ENCODE measurements around the gene RPS21.
"Not testable (repeated sequence)": the region's sequence is repeated elsewhere in the genome, so short reads cannot be mapped to it uniquely, and the experiment has no call there.

Gene RPS21

GRCh38 chr20:62412194-62413024 is 25.5 kb downstream of the RPS21 start:
- no peak for DNase-seq

DNA sequence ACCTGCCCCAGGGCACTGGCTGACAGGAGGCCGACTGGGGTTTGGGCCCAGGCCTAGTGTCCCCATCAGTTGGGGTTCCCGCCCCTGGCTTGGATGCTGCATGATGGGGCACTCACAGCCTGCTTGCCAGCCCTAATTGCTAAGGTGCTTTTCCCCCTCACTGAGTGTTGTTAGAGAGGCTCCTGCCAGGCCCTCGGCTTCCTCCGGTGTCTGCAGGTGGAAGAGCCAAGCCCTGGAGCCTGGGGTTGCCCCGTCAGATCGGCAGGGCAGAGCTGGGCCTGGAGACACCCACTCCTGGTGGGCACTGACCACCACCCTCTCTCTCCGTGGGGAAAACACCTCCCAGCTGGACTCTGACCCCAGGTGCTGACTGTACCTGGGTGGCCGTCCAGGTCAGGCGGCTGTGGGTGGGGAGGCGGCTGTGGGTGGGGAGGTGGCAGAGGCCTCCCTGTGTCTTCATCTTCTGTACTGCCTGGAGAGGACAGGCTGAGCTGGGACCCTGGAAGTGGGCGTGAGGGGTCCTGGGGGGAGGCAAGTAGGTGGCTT is 26.2 kb downstream of the RPS21 start:
- DNase-seq: no peak

DNA sequence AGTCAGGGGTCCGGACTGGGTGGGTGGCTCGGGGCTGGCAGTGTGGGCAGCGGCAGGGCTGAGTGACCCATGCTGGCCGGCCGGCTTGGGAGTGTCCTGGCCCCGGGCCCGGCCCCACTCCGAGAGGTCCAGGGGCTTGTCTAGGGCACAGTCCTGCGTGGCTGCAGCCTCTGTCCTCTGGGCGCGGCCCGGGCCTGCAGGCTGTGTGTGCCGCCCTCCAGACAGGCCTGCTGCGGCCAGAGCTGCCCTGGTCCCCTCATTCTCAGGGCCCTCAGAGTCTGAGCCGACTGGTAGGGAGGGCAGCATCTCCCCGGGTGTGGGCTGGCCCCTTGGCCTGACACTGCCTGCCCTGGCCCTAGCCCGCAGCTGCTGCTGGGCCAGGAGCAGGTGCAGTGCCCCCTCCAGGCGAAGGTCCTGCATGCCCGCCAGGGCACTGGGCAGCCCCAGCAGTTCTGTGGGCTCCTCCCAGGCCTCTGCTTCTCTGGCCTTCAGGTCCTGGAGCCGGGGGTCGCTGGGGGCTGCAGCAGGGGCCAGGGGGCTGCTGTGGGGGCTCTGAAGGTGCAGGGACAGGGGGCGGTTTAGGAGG is 27.1 kb downstream of the RPS21 start:
- no peak for DNase-seq

DNA sequence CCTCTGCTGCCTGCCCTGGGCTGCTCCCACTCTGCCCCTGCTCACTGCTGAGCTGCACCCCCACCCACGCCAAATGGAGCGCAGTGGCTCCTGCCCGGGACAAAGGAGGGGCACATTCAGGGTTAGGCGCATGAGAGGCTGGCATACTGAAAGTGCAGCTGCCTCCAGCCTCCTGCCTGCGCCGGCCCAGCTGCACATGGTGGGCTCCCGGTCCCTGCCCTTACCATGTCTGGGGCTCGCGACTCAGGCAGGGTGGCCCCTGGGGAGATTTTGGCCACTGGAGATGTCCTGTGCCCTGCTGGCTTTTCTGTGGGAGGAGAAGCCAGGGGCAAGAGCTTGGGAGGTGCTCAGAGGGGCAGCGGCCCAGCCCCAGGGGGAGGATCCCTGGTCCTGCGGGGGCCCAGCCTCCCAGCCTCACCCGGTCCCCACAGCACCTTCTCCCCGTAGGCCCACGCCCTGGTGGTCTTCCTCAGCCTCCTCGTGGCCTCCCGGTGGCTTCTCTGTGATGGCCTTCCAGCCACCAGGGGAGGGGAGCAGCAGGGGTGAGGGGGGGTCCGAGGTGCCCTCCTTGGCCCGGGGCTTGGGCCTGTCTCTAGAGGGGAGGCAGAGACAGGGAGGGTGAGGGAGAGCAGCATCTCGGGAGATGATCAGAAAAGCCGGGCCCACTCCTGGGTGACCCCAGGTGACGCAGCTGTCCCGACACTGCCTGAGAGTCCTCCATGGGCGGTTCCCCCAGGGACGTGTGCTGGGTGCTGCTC is 28.6 kb downstream of the RPS21 start:
- DNase-seq: no peak

DNA sequence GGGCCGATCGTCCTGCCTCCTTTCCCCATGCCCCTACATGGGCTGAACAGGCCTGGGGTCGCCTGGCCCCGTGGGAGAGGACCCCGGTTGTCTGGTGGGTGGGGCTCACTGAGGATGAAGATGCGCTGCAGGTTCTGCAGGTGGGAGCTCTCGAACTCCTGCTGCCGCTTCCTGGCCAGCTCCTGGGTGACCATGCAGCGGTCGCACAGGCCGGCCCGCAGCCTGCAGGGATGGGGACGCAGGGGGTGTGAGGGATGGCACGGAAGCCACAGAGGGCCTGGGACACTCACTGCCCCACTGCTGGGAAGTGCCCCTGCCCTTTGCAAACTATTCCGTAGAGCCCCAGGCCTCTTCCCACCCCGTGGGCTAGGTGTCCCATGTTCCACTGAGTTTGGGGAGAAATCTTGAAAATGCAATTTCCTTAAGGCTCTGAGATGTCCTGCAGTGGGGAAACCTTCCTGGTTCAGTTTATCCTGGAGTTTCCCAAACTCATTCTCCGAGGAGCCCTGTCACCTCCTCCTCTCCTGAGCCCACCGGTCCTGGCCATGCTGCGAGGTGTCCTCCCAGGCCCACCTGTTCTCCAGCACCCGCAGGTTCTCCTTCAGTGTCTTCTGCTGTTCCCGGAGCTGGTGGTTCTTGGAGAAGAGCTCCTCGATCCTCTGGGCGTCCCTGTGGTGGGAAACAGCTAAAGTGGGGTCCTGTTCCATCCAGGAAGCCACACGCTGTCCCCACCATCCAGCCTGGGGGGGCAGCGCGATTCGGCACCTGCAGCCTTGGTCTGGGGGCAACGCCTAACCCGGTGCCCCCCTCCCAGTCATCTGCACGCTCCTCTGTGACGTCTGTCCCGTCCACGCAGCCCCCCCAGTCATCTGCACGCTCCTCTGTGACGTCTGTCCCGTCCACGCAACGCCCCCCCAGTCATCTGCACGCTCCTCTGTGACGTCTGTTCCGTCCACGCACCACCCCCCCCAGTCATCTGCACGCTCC is 30.0 kb downstream of the RPS21 start:
- DNase-seq: no peak

DNA sequence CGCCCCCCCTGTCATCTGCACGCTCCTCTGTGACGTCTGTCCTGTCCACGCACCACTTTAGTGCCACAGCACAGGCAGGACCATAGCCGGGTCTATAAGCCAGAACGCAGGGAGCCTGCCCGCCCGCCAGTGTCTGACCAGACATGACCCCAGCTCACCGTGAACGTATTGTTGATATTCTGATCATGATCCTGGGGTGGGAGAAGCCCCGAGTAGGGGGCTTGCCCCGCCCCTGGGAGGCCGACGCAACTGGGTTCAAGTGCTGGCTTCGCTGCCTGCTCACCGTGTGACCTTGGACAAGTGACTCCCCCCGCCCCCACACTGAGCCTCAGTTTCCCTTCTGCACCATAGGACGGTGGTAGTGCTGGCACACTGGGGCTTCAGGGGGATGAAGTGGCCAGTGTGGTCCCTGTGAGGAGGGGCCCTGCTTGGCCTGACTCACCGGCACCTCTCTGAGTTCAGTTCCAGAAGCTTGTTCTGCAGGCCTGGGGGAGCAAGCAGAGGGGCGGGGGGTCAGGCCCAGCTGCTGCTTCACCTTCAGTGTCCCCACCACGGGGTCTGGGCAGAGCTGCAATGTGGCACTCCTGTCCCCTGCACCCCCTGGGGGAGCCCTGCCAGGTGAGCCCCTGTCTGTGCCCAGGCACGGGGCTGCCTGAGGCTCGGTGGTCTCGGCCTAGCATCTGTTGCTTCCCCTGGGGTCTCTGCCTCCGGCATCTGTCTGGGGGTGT is 31.2 kb downstream of the RPS21 start:
- DNase-seq: no peak

- no peak for DNase-seq
Measured at GRCh38 chr20:62418709-62419487, 32.0 kb downstream of the RPS21 start.

GRCh38 chr20:62419759-62420158 is 32.9 kb downstream of the RPS21 start:
- DNase-seq: no peak

DNA sequence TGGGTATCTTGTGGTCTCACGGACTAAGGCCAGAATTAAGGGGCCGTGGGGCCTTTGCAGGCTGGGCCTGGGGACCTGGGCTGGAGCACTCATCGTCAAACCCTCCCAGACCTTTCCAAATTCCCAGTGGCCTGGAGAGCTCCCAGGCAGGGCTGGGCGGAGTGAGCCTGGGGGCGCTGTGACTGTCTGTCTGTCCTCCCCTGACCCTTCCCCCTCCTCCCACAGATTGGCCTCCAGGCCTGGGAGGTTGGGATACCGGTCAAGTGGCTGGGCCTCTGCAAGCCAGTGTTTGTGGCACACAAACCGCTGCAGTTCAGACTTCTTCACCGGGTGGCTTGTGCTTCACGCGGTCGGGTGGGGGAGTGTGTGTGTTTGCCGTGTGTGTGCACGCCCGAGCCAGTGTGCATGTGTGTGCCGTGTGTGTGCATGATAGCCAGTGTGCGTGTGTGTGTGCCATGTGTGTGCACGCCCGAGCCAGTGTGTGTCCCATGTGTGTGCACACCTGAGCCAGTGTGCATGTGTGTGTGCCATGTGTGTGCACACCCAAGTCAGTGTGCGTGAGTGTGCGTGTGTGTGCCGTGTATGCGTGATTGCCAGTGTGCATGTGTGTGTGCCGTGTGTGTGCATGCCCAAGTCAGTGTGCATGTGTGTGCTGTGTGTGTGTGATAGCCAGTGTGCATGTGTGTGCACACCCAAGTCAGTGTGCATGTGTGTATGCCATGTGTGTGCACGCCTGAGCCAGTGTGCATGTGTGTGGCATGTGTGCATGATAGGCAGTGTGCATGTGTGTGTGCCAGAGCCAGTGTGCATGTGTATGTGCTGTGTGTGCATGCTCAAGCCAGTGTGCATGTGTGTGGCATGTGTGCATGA is 34.2 kb downstream of the RPS21 start:
- DNase-seq: no peak

GRCh38 chr20:62421716-62421990 is 34.8 kb downstream of the RPS21 start:
- no peak for DNase-seq

DNA sequence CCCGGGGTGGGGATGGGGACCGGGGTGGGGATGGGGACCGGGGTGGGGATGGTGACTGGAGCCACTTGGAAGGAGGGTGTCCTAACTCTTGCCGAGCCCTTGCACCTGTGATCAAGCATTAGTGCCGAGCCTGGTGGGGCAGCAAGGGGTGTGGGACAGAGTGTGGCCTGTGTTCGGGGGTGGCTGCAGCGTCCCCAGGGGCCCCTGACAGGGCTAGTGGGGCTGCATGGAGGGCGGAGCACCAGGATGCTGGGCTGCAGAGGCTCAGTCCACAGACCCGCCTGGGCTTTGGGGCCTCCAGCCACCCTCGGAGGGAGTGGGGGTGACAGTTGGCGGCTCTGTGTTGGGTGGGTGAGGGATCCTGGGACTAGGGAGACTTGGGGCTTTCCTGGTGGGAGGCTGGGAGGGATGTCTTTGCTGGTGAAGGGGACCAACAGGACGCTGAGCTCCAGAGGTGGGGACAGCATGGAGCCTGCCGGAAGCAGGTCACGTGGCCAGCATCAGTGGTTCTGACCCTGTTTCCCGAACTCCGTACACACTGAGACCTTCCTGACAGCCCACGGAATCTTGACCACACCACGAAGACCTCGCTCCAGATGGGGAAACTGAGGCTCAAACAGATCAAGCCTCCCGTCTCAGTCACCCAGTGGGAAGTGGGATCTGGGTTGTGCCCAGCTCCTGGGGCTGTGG is 35.9 kb downstream of the RPS21 start:
- no peak for DNase-seq

DNA sequence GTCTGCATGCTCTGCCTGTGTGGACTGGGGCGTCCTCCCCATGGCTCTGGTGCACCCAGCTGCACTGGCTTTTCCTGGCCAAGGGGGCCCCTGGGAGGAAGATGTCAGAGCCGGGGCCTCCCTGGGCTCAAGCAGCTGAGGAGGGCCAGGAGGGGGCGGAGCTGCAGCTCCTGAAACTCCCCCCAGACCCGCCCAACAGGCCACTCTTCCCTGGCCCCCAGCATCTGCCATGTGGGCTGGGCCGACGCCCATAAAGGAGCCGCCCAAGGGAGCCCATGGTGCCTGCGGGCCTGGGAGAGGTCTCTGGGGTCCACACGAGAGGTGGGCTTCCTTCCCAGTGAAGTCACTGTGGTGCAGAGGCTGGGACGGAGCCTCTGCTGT is 36.4 kb downstream of the RPS21 start:
- DNase-seq: no peak

GRCh38 chr20:62424249-62425107 is 37.6 kb downstream of the RPS21 start:
- no peak for DNase-seq

- no peak for DNase-seq
Measured at GRCh38 chr20:62425281-62426058, 38.6 kb downstream of the RPS21 start.

DNA sequence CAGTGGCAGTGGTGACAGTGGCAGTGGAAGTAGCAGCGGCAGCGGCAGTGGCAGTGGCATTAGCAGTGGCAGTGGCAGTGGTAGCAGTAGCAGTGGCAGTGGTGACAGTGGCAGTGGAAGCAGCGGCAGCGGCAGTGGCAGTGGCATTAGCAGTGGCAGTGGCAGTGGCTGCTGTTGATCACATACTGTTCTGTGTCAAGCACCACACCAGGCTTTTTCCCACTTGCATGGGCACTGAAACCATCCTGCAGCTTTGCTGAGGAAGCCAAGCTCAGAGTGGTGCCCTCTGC is 39.1 kb downstream of the RPS21 start:
- not testable (repeated sequence) for DNase-seq

DNA sequence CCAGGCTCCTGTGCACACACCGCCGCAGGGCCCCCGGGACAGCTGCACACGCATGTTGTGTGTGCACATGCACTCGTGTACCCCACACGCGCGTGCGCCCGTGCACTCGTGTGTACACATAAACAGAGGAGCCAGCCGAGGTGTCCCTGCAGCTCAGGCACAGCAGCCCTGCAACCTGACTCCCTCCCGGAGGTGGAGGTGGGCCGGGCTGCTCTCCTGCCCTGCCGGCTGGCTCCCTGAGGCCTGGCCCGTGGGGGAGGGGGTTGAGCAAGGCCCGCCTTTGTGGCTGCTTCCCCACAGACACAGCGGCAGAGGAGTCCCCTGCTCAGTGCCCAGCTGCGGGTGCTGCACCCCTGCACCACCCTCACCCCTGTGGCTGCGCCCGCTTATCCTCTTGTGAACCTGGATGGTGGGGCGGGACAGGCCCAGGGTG is 39.8 kb downstream of the RPS21 start:
- DNase-seq: no peak

DNA sequence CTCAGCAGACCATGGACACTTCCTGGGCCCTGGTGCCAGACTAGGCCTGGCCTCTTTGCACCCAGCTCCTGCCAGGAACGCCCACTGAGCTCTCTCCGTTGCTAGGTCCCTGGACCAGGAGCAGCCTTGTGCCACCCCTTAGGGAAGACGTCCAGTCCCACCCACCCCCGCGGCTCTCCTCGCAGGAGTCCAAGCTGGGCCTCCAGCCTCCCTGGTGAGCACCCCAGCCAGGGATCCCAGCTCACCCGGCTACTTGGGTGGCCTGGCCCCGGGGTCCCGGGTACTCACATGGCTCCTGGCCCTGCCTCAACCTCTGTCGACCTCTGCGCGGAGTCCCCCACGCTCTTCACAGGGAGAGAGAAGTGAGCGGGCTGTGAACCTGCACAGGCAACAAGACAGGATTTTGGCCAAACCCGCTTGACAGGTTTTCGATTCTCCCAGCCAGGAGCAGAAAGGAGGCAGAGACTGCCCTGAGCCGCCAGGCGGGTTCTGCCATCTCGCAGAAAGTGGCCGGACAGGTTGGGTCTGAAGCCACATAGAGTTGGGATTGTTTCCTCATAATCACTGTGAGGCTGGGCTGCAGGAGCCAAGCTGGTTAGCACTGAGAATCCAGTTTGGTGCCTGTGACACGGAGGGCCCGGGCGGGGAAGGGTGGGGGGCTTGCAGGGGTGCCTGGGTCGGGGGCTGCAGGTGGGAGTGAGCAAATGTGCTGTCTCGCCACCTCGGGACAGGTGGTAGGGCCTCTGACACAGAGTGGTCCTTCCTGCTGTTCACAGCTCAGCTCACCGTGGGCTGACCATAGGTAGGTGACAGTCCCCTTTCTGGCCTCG is 40.5 kb downstream of the RPS21 start, which contains the start of gene RBBP8NL:
Gene RBBP8NL, minus strand, starts transcription at position 368 of the 830 bp plus-strand sequence. CDS start 7,892 bp downstream, outside the sequence.
- no peak for DNase-seq

Data from activated CD8-positive, alpha-beta memory T cell treated with anti-CD3 and anti-CD28 coated beads, Interleukin-2, amount 50 U/mL, for 48 hours (primary cell).